Coronary artery (tissue), 2 donors: ENCODE data around the gene CUL2.
"Not testable (repeated sequence)": the region's sequence is repeated elsewhere in the genome, so short reads cannot be mapped to it uniquely, and the experiment has no call there.

Experiments used
- DNase-seq: peaks from one replicate; pipeline ENCODE4 v3.0.0-alpha.2; 2017; ENCODE audit warnings: low spot score
- H3K27ac ChIP-seq, 2 donors: fragments of 200-600 bp; sonication (generic); one replicate each; pipeline ENCODE4 v1.5.1; 2016 to 2019
- H3K4me3 ChIP-seq: fragments of 200-600 bp; sonication (generic); 2 replicates; pipeline ENCODE4 v1.5.1; 2016; ENCODE audit warnings: mild to moderate bottlenecking, moderate library complexity
- TF ChIP-seq, protein P1 (sequence below): fragments of 200-600 bp; sonication (generic); IDR thresholded peaks from one replicate; pipeline ENCODE4 v1.5.1; 2019; ENCODE audit warnings: antibody characterized with exemption

CUL2 gene

DNA sequence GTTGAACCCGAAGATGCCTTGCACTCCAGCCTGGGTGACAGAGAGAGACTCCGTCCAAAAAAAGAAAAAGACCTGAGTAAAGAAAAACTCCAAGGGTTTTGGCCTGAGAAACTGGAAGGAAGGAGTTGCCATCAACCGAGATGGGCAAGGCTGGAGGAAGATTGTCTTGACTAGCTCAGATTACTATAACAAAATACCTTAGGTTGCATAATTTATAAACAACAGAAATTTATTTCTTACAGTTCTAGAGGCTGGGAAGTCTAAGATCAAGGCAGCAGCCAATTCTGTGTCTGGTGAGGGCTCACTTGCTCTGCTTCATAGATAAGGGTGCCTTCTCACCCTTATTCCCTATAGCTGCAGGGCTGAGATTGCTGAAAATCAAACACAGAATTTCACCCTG is 91.2 kb downstream of the CUL2 start:
- no peak for DNase-seq

GRCh38 chr10:34996843-34997242 is 93.3 kb downstream of the CUL2 start:
- TF ChIP-seq, protein P1, sequence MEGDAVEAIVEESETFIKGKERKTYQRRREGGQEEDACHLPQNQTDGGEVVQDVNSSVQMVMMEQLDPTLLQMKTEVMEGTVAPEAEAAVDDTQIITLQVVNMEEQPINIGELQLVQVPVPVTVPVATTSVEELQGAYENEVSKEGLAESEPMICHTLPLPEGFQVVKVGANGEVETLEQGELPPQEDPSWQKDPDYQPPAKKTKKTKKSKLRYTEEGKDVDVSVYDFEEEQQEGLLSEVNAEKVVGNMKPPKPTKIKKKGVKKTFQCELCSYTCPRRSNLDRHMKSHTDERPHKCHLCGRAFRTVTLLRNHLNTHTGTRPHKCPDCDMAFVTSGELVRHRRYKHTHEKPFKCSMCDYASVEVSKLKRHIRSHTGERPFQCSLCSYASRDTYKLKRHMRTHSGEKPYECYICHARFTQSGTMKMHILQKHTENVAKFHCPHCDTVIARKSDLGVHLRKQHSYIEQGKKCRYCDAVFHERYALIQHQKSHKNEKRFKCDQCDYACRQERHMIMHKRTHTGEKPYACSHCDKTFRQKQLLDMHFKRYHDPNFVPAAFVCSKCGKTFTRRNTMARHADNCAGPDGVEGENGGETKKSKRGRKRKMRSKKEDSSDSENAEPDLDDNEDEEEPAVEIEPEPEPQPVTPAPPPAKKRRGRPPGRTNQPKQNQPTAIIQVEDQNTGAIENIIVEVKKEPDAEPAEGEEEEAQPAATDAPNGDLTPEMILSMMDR, result no peak
- Histone ChIP-seq H3K4me3 (no peak overlapping the region), H3K27ac (no peak overlapping the region)
- DNase-seq, result no peak

More for the DNA sequence above, 91.2 kb downstream of the CUL2 start:
- Histone ChIP-seq H3K27ac (no peak overlapping the region), H3K4me3 (no peak overlapping the region)
- TF ChIP-seq, protein P1, result no peak

GRCh38 chr10:34995925-34996324 is 94.2 kb downstream of the CUL2 start:
- Histone ChIP-seq H3K4me3 (no peak overlapping the region), H3K27ac (no peak overlapping the region)
- TF ChIP-seq, protein P1, result no peak
- DNase-seq, result no peak

GRCh38 chr10:34994565-34995142 is 95.5 kb downstream of the CUL2 start:
- Histone ChIP-seq H3K27ac (no peak overlapping the region), H3K4me3 (no peak overlapping the region)
- TF ChIP-seq, protein P1, result no peak
- no peak for DNase-seq

DNA sequence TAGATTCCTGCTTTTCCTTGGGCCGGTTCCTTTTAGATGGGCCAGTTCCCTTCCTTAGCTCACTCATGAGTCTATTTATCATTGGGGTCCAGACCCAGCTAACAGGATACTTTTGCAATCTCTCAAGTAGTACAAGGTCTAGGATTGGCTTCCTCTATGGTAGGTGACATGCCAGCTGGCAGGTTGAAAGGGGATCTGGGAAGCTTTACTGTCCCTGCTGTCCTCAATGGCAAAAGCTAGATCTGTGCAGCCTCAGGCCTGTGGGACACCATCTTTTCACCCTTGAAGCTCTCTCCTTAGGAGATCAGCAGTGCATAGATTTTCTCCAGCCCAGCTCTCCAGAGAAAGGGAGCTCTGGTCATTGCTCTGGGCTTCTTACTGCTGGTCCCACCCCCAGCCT is 96.4 kb downstream of the CUL2 start:
- no peak overlapping the region for H3K27ac ChIP-seq
- DNase-seq, result no peak
- TF ChIP-seq, protein P1, result no peak
- no peak overlapping the region for H3K4me3 ChIP-seq

GRCh38 chr10:34991117-34991516 is 99.0 kb downstream of the CUL2 start:
- not testable (repeated sequence) for H3K27ac ChIP-seq, H3K4me3 ChIP-seq, DNase-seq

GRCh38 chr10:34988397-34989067 is 101.6 kb downstream of the CUL2 start:
- no peak for DNase-seq
- Histone ChIP-seq H3K4me3 (no peak overlapping the region), H3K27ac (no peak overlapping the region)
- TF ChIP-seq, protein P1, result no peak
